Activated CD4-positive, alpha-beta T cell treated with anti-CD3 and anti-CD28 coated beads, Interleukin-10, Interleukin-2, amounts not matched to agents 100 ng/mL and 50 ng/mL, durations not matched to agents 16 hours and 8 hours (primary cell): ENCODE results near the gene NTRK2.

ENCODE experiments used
- DNase-seq: peaks from one replicate; pipeline ENCODE4 v3.0.0-alpha.2; 2020

NTRK2 gene

DNA sequence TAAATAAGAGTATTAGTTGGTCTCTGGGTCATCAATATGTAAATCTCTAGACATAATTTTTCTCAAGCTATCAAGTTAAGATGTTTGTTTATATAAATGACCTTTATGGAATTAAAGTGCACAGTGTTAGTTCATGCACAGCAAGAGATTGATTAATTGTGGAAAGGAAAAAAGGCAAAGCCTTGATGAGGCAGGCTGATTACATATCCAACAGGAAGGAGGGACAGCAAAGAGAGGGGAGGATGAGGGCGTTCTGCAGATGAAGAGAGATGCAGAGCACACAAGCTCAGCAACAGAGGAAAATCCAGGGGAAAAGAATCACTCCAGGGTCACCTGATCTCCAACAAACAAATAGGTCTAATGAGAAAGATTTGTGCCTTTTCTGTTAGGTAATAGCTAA, 16.5 kb downstream of the NTRK2 start:
- no peak for DNase-seq

DNA sequence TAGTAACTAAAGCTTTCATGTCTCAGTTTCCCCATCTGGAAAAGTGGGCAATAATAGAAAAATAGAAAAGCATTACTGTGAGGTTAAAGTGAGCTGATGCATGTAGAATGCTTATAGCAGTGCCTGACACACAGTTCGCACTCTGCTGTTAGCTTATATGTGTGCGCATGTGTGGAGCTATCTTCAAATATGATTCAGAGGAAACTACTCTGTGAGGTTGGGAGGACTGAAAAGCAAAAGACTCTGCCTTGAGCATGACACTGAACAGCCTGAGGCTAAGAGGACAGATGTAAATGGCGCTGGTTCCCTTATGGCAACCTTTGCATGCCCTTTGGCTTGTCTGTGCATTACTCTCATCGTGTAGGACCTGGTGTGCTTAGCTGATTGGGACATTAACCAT, 19.4 kb downstream of the NTRK2 start:
- no peak for DNase-seq

DNA sequence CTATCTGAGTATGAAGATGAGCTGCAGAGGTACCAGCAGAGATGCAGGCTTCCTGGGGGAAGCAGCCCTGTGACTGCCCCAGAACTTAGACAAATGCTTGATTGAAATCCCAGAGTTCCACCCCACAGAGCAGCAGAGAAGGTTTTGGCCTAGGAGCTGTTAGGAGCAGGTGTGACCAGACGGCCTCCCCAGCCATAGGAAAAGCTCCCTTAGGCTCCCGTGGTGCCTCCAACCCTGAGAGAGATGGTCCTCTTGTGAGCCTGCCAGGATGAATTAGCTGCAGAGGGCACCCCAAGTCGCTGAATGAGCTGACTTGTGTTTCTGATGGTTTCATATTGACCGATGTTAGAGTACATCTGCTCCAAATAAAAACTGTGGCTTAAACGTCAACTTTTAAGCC, 22.1 kb downstream of the NTRK2 start:
- DNase-seq = no peak

DNA sequence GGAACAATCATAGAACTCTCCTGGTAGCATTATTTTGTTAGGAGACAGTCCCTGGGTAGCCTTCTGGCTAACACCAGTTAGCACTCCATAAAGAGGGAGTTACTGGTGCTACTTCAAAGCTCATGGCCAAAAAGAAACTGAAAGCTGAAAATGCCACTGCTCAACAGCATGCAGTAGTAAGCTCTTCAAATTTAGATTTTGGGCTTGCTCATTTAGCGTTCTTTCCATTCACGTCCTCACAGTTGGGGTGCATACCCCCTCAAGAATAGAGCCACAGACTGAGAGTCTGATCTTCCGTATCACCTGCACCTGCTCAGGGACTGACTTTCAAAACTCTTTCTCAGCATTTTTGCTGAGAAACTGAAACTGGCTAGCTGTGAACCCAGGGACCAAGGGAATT, 24.7 kb downstream of the NTRK2 start:
- DNase-seq = peak; percentile 25

DNA sequence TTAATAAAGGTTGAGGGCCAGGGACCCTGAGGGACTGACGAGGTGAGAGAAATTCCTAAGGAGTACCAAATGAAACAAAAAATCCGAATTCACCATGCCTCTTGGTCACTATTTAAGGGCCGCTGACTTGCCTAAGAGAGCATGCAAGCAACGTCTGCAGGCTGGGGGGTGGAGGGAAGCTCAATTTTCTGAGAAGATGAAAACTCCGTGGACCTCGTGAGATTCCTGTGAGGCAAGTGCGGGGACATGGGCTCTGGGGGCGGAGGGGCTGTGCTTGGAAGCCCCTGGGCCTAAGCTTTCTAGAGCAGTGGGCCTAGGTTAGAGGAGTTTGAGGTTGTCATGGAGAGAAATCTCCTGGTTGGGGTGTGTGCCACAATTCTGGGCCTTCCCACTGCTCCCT, 27.5 kb downstream of the NTRK2 start:
- DNase-seq = no peak

DNA sequence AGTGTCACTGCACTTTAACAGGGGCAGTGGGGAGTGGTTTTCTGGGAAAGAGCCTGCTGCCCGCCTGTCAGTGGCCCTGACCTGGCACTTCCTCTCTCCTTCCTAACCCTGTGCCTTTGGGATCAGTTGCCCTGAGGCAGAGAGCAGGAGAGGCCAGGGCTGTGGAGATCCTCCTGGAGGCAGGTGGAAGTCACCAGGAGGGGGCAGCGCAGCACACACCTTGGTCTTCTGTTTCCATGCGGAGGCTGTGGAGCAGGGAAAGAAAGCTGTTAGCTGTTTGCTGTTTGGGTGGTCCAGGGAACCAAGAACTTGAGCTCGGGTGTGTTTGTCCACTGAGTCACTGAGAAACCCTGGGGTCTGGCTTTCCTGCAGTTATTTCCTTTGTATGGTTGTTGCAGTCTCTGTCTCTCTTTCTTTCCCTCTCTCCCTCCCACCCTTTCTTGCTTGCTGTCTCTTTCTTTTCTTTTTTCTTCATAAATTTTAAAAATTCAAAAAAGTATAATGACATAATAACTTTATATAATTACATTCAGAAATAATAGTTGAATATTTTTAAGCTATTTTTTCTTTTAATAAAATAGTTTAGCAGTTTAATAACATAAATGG, 28.1 kb downstream of the NTRK2 start:
- DNase-seq = peak; percentile 71

DNA sequence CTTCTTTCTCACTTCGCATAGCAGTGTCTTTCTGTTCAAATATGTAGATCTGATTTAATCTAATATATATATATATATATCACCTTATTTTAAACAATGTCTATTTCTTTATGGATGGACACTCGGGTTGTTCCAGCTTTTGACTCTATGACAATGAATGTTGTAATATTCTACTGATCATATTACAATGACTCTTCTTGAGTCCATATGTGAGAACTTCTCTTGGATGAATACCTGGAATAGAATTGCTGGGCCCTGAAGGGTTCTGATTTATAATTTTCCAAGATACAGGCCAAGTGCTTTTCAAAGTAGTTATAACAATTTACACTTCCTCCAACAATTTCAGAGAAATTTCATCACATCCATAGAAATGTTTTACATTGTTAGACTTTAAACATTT, 28.8 kb downstream of the NTRK2 start:
- no peak for DNase-seq

DNA sequence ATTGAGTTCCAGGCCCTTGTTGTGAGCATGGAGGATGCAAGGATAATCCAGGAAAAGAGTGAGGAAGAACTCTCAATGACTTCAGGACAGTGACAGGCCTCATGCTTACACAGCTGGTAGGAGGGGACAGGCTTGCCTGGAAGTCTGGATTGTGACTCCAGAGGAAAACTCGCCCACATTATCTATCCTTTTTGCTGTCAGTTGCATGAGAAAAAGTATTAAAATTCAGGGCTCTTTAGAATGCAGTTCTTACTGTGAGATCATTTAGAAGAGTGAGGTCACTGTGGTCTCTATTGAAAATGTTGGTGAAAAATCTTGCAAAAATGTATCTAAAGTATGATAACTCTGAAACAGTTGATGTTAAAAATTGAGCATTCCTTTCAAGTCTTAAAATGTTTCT, 30.5 kb downstream of the NTRK2 start:
- DNase-seq = no peak

DNA sequence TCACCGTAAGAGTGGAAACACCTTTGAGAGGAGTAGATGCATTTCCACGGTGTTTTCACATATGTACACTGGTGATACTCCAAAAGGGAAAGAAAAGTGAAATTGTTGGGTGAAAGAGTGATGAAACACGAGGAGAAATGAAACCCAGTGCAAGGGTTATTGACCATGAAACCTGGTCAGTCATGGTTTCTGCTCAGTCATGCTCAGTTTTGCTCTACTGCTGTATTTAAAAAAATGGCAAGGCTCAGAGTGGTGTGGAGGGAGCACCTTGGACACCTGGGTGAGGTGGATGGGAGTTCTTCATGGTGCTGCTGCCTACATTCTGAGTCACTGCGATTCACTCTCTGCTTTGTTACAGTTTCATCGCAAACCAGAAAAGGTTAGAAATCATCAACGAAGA, 32.3 kb downstream of the NTRK2 start:
- no peak for DNase-seq

DNA sequence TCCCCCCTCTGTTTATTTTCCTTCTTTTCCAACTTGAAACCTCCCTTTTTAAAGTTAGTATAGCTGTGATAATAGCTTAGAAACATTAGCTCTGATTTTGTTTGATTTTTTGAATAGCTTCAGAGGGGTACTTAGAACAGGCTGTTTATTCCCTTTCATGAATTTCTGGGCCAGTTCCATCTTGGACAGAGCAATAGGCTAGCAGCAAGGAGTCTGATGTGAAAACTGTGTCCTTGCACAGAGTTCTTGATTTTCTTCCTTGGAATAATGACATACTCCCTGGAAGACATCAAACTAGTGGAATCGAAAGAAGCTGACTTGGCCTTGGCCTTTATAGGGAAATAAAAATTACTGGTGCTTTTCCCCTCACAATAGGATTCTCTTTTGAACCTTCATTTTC, 32.9 kb downstream of the NTRK2 start:
- DNase-seq = no peak

DNA sequence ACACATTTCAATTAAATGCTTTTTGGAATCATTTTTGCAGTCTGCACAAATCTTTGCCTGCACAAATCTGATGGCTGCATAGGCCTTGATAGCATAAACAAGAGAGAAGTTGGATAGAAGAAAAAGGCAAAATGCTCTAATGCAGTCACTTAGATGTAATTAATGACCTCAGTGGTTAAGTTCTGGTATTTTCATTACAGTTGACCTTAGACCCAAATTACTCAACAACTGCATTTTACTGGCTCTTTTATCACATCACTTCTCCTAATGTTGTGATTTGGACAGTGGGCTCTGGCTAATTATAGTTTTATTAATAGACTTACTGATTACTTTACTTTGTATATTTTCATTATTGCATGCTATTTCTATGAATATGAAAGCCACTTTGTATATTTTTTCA, 34.3 kb downstream of the NTRK2 start:
- no peak for DNase-seq

DNA sequence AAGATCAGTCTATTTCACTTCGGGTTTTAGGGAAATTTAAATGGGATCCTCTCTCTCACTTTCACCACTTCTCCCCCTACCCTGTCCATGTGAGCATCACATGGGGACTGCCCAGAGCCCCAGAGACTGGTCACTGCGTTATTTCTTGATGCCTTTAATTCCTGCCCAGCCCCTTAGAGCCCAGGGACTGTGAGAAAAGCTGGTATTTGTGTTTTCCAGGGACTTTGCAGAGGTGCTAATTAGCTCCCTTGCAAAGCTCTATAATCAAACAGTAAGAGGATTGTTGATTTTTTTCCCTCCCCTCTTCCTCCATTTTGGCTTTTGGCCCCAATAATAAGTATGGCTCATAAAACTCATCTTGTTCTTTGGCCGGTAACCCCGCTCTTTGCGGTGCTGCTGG, 35.6 kb downstream of the NTRK2 start:
- no peak for DNase-seq

DNA sequence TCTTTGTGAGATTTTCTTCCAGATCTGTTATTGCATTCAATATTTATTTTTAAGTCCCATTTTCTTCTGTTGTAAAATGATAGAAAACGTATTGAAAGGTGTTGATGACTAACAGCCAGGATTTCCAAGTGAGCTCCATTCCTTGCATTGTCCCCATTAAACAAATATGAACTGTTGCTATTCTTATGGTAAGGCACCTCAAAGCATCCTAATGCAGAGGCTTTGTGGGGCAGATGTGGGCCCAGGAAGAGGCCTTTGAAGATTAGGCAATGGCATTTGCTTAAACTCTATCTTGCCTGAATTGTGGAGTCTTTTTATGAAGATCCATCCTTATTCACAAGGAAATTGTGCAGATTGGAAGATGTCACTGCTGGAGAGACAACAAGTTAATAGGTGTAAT, 38.9 kb downstream of the NTRK2 start:
- DNase-seq = no peak

DNA sequence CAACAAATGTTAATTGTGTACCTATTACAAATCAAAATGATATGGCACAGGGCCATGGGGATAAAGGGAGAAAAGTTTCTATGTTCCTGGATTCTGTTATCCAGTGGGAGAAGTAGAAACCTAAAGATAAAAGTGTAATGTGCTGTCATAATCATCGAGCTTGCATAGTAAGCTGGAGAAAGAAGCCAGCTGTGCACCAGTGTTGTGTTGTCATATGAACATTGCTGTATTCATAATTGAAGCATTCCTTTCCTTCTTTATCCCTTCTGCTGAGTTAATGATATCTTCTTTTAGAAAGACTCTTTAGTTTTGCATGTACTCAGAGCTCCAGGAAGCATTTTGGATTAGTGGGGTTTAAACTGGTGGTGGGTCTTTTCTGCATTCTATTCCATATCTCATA, 39.5 kb downstream of the NTRK2 start:
- DNase-seq = no peak

DNA sequence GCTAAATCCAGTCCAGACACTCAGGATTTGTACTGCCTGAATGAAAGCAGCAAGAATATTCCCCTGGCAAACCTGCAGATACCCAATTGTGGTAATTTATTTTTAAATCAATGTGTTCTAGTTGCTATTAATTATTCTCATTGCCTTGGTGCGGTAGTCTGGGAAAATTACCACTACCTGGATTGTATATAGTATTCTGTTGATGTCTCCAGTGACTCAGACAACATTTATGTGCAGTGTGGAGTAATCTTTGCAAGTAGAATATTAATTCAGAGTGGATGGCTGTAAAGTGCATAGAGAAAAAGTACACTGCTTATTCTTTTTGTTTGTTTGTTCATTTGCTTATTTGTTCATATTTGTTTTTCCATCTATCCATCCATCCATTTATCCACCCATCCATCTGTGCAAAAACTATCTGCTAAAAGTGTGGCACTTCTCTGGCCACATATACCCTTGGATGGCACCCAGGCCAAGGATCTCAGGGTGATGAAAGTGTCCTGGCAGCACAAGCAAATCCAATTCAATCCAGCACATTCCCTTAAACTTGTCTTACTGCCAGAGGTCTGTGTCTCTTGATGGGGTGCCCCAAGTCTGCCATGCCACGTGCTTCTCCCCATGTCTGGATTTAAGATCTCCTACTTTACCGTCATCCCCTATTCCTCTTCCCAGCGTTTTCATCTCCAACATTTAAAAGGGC, 41.3 kb downstream of the NTRK2 start:
- DNase-seq = no peak

DNA sequence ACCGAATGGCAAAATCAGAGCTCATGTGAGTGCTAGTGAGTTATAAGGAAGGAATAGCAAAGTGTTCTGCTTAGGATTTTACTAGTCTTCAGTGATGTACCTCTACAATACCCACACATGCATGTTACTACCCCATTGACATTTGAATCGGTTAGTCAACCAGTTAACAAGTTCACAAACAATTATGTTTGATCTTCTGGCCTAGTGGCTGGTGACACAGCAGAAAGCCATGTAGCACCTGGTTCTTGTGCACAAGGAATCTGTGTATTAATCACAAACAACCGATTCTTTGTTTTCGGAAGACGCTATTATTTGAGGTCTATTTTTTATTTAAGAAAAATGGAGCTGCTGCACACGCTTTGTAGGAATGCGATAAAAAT, 41.9 kb downstream of the NTRK2 start:
- no peak for DNase-seq

DNA sequence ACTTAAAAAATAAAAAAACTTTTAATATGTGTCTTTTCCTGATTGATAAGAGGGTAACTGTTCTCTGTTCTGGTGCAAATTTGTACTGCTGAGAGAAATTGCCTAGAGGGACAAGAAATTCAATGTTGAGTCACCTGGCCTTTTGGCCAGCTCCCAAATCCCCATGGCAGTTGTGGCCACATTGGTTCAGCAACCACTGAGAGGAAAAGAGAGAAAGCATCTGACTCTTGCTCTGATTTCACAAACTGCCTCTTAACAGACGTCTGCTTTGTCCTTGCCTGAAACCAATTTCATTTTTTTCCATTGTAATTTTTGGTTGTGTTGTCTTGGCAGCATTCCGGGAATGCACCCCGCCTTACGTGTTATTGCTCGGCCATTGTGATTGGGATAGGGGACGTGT, 42.4 kb downstream of the NTRK2 start:
- peak; percentile 18 for DNase-seq

DNA sequence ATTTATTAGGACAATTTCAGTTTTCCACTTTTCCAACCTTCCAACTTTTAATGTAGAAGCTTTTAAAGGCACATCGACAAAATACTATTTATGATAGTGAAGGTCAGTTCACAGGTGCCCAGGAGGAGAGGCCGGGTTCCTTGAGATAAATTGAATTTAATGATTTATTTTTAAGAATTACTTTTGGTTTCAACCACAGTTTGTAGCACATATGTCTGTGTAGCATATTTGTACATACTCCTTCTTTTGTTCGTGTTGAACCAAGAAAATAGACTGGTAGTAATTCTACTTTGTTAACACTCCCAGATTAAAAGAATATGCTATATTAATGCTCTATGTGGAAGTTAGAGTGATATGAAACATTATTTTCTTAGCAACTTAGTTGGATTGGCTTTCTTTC, 46.7 kb downstream of the NTRK2 start:
- no peak for DNase-seq

DNA sequence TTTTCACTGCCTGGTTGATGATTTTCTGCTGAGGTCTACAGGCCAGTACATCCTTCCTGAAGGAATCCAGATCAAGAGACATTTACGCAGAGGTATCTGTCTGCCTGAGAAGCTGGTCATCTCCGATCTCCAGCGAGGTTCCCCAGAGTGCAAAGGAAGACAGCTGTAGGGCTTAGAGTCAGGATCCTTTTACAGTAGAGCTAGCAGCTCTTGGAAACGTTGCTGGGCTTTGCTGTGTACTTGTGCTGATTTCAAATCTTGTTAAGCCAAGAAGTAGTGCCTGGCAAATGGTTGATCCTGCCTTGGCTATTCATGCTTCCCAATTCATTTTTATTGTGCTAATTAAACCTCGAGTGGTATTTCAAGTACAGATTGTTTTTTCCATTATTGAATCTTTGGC, 48.9 kb downstream of the NTRK2 start:
- no peak for DNase-seq

DNA sequence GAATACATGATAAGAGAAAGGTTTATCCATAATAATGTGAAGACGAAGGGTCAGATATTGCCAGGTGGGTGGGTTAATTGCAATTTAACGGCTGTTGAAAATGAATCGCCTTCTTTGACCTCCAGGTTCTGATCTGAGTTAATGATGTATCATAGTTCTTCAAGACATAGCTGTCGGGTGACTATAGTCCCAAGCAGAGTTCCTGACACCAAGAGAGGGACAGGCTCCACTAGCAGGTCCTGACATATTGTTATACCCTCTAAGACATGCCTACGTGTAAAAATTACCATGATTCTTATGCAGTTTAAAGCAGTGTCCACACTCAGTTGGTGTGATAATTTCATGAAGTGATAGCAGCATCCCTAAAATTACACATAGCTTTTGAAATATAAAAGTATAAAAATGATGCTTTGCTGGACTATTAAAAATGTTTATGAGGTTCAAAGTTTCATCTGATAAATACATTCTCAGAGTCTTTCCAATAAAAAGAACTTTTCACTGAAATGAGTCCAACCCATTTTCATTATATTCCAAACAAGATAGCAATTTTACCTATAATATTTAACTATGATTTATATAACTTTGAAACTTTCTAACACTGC, 53.0 kb downstream of the NTRK2 start:
- no peak for DNase-seq

DNA sequence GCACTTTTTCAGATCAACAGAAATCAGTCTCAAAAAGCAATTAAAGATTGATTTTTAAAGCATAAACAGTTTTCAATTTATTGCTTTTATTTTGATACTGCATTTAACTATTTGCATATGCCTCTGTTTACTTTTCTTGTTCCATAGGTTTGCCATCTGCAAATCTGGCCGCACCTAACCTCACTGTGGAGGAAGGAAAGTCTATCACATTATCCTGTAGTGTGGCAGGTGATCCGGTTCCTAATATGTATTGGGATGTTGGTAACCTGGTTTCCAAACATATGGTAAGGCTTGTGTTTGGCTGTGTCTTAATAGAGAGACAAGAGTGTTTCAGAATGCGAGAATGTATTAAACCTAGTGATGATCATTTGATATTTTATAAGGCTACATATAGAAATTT, 53.9 kb downstream of the NTRK2 start:
- DNase-seq = no peak

DNA sequence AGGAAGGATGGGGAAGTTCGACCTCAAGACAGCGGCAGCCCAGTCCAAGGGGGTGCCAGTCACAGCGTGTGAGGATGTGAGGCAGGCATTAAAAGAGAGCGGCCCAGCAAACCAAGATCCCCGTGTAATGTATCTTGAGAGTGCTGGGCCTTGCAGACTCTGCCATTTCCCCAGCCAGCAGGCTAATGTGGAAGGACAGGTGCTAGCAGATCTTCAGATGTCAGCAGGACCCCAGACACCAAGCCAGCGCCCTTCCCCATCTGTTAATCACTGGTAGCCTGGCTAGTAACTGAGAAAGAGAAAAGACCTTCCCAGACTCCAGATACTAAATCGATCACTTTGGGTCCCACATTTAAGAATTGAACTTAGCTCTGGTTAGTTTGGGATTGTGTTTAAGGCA, 62.2 kb downstream of the NTRK2 start:
- DNase-seq = no peak

DNA sequence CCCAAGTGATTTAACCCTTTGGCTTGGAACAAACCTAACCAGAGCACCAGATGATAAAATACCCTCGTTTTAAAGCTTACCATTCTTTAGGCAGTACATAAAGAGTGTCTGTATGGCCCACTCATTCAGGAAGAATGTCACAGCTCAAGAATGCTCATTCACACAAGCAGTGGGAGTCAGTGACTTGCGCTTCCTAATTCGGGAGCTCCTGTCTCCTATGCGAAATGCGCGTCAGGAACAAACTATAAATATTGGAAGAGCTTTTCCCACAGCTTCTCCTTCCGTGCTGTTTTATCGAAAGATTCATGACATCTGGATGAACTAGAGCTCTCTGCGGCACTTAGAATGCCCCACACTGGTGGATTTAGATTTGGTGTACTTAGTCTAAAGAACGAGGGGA, 66.6 kb downstream of the NTRK2 start:
- no peak for DNase-seq

DNA sequence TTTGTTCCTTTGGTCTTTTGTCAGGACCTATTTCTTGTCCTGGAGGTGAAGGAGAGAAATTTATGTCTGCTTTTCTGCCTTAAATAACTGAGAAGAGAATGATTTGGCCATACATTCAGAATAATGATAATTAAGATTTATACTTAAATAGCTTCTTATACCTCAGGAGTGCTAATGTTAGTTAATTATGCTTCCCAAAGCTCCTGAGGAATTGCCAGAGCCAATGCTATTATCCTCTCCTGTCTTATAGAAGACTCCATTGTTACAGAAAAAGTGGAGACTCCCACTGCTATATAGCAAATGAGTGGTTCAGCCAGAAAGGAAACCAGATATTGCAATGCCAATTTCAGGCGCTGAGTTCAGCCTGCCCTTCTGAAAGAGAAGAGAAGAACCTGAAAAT, 67.0 kb downstream of the NTRK2 start:
- no peak for DNase-seq

DNA sequence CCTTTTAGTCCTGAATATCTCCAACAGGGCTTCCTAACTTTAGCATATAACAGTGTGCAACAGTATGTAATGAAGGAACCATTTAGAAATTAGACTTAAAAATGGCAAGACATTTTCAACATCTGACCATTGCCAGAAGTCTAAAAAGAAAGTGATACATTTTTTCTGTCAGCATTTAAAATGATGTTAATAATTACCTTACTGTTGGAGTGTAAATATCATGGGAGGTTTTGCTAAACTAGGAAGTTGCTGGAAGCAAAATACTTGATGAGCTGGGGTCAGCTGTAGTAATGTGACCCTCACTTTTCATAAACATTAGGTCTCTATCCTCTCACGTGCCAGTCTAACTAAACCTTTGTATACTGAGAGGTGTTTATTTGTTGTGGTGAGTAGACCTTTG, 68.8 kb downstream of the NTRK2 start:
- DNase-seq = no peak
